ENCODE data around the gene ZNF565.
"Not testable (repeated sequence)": the region's sequence is repeated elsewhere in the genome, so short reads cannot be mapped to it uniquely, and the experiment has no call there.

ZNF565 gene

DNA sequence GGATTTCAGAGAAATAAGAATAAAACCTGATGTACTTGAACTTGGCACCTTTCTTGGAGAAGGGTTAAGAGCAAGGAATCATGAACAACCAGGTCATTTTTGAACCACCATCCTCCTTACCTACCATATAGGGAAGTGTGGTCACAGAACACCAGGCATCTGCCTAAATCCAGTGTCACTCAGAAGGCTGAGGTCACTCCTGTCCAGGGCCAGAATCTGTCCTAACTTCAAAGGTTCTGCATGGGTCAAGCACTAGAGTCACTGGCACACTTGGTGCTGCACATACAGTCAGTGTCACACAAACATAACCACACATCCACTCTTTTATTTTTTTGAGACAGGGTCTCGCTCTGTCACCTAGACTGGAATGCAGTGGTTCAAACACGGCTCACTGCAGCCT, 1.6 kb downstream of the ZNF565 start:
- no peak for DNase-seq (ENCODE audit: low read depth in 2 of 2)

DNA sequence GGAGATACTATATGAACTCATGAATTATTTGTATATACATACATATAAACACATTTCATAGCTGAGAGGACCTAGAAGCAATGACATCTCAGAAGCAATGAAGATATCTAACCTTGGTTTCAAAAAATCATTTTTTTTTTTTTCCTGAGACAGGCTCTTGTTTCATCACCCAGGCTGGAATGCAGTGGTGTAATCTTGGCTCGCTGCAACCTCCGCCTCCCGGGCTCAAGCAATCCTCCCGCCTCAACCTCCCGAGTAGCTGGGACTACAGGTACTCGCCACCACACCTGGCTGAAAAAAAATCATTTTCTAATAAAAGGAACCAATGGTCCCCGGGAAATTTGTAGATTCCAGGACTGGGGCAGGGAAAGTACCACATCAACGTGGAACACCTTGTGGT, 4.0 kb downstream of the ZNF565 start:
- no peak for DNase-seq (ENCODE audit: low read depth in 2 of 2)

DNA sequence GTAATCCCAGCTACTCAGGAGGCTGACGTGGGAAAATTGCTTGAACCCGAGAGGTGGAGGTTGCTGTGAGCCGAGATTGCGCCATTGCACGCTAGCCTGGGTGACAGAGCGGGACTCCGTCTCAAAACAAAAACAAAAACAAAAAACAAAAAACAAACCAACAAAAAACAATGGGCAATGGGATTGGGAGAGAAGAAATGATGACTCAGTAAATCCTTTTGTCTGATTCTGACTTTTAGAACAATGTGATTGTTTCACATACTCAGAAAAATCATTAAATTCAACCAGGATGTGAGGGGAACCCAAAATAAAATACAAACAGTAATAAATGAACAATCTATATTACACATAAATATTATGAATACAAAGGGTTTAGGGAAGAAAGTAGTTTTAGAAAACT, 5.1 kb downstream of the ZNF565 start:
- DNase-seq (ENCODE audit: low read depth in 2 of 2), result no peak

DNA sequence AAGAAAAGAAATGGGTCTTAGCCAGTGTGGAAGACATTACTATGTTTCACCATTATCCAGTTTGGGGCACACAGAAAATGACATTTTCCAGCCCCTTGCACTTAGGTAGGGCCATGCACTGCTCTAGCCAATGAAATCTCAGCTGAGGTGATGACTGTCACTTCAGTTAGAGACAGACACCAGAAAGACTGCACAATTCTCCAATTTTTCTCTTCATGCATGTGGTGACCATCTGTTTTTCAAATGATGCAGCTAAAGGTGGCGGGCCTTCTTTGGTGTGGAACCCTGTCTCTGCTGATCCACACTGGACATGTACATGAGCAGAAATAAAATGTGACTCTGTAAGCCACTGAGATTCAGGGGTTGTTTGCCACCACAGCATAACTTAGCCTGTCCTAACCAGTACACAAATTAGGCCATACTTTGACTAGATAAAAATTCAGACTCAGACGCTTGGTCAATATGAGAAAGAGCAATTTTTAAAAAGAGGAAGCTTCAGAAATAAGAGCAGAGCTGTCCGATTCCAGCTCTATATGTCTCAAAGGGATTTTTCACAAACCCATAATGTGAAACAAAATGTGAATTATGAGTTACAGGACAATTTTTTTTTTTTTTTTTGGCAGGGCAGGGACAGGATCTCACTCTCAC, 6.7 kb downstream of the ZNF565 start:
- DNase-seq (ENCODE audit: low read depth in 2 of 2), result no peak

DNA sequence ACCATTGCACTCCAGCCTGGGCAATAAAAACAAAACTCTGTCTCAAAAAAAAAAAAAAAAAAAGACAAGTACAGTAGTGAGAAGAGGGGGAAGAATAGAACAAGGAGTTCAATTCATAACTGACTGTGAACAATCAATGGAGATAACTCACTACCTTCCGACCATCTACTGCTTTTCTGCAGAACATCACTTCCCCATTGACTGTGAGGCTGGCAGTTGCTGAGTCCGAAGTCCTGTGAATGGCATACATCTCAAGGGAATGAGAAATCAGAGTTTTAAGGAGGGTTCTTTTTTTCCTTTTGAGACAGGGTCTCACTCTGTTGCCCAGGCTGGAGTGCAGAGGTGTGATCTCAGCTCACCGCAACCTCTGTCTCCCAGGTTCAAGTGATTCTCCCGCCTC, 11.2 kb downstream of the ZNF565 start:
- DNase-seq (ENCODE audit: low read depth in 2 of 2), result no peak

DNA sequence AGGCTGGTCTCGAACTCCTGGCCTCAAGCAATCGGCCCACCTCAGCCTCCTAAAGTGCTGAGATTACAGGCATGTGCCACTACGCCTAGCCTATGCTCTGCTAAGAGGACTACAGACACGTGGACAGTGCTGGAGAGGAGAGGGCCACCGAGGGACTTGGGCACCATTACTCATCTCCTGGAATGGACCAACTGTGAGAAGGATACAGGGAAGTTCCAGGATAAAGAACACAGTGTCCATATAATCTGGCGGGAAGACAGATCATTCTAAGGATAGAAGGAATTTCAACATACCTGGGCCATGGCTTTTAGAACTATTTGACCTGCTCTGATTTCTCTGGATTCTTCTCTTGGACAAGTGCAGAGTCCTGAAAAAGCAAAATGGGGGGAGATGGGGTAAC, 12.8 kb downstream of the ZNF565 start:
- no peak for DNase-seq (ENCODE audit: low read depth in 2 of 2)

DNA sequence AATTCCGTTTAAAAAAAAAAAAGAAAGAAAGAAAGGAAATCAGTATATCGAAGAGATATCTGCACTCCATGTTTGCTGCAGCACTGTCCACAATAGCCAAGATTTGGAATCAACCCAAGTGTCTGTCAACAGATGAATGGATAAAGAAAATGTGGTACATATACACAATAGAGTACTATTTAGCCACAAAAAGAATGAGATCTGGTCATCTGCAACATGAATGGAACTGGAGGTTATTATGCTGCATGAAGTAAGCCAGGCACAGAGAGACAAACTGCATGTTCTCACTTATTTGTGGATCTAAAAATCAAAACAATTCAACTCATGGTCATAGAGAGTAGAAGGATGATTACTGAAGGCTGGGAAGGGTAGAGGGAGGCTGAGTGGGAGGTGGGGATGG, 16.3 kb downstream of the ZNF565 start:
- DNase-seq (ENCODE audit: low read depth in 2 of 2), result no peak

DNA sequence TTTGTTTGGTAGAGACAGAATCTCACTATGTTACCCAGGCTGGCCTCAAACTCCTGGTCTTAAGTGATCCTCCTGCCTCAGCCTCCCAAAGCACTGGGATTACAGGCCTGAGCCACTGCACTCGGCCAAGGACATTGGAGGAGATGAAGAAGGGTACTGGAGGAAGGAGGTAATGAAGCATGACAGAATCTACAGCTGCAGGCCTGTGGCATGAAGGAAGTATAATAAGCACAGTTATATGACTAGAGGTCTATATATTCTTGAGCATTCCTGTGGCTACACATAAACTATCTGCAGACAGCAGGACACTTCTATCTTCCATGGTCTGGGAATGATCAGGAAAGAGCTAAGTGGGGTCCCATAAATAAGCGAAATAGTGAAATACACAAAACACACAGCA, 18.2 kb downstream of the ZNF565 start:
- no peak for DNase-seq (ENCODE audit: low read depth in 2 of 2)

DNA sequence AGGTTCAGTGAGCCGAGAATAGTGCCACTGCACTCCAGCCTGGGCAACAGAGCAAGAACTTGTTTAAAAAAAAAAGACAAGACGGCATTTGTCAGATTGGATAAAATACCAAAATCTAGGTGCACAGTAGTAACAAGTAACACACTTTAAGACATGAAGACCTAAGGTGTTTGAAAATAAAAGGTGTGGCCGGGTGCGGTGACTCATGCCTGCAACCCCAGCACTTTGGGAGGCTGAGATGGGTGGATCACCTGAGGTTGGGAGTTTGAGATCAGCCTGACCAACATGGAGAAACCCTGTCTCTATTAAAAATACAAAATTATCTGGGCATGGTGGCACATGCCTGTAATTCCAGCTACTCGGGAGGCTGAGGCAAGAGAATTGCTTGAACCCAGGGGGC, 27.7 kb downstream of the ZNF565 start:
- not testable (repeated sequence) for DNase-seq (ENCODE audit: low read depth in 2 of 2)

DNA sequence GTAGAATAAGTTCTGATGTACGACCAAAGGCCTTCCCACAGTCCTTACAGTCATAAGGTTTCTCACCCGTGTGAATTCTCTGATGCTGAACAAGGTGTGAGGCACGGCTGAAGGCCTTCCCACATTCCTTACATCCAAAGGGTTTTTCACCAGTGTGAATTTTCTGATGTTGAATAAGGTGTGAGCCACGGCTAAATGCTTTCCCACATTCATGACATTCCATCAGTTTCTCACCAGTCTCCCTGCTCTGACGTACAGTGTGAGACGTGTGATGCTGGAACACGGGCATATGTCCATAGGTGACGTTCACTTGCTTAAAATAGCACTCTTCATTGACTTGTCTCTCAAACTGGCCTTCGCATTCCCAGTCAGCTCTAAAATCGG, 31.2 kb downstream of the ZNF565 start:
- DNase-seq (ENCODE audit: low read depth in 2 of 2), result peak in 1 of 2 experiments; percentile 4

DNA sequence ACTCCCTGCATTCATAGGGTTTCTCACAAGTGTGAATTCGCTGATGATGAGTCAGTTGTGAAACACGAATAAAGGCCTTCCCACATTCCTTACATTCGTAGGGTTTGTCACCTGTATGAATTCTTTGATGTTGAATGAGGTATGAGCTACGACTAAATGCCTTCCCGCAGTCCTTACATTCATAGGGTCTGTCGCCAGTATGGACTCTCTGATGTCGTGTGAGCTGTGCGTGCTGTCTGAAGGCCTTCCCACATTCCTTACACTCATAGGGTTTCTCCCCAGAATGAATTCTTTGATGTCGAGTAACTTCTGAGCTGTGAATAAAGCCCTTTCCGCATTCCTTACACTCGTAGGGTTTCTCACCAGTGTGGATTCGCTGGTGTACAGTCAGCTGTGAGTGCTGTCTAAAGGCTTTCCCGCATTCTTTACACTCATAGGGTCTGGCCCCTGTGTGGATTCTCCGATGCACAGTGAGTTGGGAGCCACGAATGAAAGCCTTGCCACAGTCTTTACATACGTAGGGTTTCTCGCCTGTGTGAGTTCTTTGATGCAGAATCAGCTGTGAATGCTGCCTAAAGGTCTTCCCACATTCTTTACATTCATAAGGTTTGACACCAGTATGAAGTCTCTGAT, 31.7 kb downstream of the ZNF565 start:
- DNase-seq (ENCODE audit: low read depth in 2 of 2), result peak; percentile 44 to 49

DNA sequence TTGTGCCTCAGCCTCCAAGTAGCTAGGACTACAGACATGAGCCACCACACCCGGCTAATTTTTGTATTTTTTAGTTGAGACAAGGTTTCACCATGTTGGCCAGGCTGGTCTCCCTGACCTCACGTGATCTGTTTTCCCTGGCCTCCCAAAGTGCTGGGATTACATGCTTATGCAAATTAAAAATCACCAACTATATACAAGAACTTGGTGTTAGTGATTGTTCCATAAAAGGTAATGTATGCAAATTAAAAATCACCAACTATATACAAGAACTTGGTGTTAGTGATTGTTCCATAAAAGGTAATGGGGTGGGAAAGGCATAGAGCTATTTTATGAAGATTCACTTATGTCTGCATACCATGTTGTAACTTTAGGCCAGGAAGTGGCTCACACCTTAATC, 35.4 kb downstream of the ZNF565 start:
- DNase-seq (ENCODE audit: low read depth in 2 of 2), result not testable (repeated sequence)

DNA sequence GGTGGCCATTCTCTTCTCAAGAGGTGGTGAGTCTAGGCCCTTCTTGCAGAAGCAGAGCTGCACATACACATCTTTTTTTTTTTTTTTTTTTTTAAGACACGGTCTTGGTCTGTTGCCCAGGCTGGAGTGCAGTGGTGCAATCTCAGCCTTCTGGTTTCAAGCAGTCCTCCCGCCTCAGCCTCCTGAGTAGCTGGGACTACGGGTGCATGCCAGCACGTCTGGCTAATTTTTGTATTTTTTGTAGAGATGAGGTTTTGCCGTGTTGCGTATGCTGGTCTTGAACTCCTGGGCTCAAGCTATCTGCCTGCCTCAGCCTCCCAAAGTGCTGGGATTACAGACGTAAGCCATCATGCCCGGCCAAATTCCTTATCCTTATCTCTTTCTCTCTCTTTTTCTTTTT, 40.6 kb downstream of the ZNF565 start:
- DNase-seq (ENCODE audit: low read depth in 2 of 2), result not testable (repeated sequence)

DNA sequence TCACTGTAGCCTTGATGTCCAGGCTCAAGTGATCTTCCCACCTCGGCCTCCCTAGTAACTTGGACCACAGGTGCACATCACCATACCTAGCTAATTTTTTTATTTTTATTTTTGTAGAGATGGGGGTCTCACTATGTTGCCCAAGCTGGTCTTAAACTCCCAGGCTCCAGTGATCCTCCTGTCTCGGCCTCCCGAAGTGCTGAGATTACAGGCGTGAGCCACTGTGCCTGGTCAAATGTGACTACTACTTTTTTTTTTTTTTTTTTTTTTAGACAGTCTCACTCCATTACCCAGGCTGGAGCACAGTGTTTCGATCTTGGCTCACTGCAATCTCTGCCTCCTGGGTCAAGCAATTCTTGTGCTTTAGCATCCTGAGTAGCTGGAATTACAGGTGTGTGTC, 41.6 kb downstream of the ZNF565 start:
- DNase-seq (ENCODE audit: low read depth in 2 of 2), result no peak

DNA sequence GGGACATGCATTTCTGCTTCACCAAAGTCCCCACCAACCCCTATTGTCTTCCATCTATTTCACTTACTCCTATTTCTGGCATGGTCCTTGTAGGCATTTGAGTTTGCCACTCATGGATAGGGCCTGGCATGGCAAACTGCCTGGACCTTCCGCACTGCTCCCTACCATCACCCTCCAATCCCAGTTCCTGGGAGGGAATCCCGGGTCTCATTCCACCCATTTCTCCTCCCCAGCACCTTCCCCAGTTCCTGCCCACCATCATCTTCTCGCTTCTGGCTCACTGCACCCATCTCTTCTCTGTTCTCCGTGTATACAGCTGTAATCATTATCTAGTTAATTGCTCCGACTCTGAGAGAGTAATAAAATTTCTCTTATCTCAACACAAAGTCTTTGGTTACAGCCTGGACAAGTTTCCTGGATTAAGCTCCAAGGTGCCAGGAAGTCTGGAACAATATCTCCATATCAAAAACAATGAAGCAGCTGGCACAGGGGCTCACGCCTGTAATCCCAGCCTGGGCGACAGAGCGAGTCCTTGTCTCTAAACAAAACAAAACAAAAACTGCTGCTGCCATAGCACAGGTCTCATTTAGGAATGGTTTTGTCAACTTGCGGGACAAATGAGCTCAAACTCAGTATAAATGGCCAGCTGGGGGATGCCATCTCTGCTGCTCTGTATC, 45.2 kb downstream of the ZNF565 start:
- no peak for DNase-seq (ENCODE audit: low read depth in 2 of 2)

DNA sequence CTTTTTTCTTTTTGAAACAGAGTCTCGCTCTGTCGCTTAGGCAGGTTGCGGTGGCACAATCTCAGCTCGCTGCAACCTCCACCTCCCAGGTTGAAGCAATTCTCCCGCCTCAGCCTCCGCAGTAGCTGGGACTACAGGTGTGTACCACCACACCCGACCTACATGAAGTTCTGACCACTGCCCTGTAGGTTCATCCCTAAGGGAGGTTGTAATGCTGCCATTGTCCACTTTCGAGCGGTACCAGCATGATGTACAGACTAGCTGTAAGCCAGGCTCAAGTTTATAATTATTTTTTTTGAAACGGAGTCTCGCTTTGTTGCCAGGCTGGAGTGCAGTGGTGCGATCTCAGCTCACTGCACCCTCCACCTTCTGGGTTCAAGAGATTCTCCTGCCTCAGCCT, 50.7 kb downstream of the ZNF565 start:
- no peak for DNase-seq (ENCODE audit: low read depth in 2 of 2)

DNA sequence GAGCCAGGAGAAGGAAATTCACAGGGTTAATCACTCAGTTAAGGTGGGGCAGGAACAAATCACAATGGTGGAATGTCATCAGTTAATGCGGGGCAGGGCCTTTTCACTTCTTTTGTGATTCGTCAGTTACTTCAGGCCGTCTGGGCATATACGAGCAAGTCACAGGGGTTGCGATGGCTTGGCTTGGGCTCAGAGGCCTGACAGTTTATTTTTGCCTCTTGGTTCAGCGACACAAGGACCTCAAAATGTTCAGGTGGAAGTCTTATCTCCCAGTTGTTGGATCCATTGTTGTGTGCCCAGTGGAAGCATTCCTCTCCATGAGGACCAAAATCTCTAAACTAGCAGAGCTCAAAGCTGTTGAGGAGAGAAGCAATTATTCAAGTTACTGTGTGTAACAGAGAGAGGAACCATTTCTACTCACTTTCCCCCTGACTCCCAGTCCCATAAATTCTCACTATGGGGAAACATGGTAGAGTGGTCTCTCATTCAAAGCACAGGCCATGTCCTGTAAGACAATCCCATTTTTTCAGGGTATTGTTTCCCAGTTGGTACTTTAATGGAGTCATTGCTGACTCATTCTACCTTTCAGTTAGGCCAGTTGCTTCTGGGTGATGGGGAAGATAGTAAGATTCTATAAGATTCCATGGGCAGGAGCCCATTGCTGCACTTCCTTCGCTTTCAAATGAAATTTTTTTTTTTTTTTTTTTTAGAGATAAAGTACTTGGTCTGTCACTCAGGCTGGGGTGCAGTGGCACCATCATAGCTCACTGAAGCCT, 53.5 kb downstream of the ZNF565 start:
- no peak for DNase-seq (ENCODE audit: low read depth in 2 of 2)

DNA sequence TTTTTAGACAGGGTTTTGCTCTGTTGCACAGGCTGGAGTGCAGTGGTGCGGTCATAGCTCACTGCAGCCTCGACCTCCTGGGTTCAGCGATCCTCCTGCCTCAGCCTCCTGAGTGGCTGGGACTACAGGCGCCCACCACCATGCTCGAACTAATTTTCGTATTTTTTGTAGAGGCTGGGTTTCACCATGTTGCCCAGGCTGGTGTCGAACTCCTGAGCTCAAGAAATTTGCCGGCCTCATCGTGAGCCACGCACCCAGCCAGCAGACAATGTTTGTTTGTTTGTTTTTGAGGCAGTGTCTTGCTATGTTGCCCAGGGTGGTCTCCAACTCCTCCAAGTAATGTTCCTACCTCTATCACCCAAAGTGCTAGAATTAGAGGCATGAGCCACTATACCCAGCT, 61.3 kb downstream of the ZNF565 start:
- no peak for DNase-seq (ENCODE audit: low read depth in 2 of 2)

DNA sequence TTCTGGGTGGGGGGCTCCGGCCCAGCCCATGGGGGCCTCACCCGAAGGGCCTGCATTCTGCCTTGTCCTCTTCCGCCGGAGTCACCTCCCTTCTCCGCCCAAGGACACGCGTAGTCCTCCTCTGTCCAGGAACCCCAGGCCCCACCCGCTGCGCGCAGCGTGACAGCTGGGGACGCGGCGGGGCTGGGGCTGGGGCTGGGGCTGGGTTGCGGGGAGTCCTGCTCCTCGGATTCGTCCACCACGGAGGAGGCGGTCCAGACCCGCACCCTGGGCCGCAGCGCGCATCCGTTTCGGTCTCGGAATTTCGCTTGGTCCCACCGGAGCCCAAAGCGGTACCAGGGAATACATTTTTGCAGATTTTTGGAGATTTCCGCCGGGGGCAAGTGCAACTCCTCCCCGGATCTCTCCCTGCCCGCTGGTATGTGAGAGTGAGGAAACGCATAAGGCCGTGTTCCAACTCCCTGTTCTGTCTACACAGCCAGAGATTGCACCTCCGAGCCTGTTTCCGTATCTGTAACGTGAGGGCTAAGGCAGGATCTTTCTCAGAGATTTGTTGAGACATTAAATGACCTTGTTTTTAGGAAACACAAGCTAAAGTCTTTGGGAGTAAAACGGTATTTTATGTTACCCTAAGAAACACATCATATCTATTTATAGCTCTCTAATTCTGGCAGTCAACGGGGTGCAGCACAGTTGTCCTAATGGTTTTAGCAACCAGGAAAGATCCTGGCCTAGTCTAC, 61.9 kb downstream of the ZNF565 start, which contains the start of gene COX7A1:
Gene COX7A1 (minus strand): TSS at position 96 of the 740 bp plus-strand sequence. CDS start 40 bp downstream, at position 56.
- no peak for DNase-seq (ENCODE audit: low read depth in 2 of 2)

DNA sequence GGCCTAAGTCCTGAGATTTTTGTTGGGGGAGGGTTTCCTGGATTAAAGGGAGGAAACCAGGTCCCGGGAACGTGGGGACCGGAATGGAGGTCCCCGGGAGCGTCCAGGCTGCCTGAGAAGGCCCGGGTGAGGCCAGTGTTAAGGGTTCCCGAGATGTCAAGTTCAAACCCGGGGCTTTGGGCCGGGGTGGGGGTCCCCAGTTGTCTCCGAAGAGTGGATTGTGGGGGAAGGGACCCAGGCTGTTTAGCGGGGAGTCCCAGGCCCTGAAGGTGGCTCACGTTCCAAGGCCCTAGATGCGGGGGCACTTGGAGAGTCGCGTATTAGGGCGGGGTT, 62.5 kb downstream of the ZNF565 start:
- DNase-seq (ENCODE audit: low read depth in 2 of 2), result no peak

DNA sequence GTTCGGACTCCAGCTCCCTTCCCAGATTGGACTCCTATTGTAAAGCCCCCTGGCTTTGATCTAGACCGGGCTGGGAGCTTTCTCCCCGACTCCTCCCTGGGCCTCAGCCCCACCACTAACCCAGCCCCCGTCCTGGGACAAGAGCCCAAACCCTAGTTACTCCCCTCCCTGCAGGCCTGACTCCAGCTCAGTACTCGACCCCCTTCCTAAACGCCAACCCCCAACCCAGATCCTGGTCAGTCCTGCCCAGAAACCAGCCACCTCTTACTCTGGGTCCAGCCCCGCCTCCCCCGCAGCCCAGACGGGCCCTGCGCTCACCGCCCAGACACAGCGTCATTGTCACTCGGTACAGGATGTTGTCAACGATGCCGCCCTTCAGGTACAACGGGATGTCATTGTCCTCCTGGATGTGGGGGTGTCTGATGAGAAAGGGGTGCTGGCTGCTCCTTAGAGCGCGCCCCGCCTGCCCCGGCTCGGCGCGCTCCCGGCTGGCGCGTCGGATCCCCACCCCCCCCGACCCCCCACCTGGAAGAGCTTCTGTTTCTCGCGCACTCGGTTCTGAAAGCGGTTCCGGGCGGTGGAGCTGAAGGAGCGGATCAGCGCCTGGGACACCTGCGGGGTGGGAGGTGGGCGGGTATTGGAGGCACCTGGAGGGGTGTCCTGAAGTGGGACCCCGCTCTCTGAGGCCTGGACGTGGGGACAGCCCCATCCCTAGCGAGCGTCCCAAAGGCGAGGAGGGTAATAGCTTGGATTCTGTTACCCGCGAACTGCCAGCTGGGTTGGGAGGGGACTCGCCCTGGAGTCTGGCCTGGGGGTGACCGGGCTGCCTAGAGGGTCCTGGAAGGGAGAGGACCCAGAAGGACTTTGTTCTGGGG, 63.1 kb downstream of the ZNF565 start:
- DNase-seq (ENCODE audit: low read depth in 2 of 2), result no peak
